Measurements from ENCODE around the gene DPY19L1.
"Not testable (repeated sequence)": the region's sequence is repeated elsewhere in the genome, so short reads cannot be mapped to it uniquely, and the experiment has no call there.

Gene DPY19L1

GRCh38 chr7:35035511-35035961 lies 1.7 kb downstream of the DPY19L1 start:
- DNase-seq: peak in 15 of 56 donors; percentile 1 to 35 (median 9)

GRCh38 chr7:35032166-35032565 lies 5.1 kb downstream of the DPY19L1 start:
- no peak for DNase-seq

GRCh38 chr7:35030848-35031247 lies 6.4 kb downstream of the DPY19L1 start:
- no peak for DNase-seq

- DNase-seq: no peak
Measured at GRCh38 chr7:35029311-35029710, 8.0 kb downstream of the DPY19L1 start.

- DNase-seq: no peak
Measured at GRCh38 chr7:35026150-35026549, 11.1 kb downstream of the DPY19L1 start.

- no peak for DNase-seq
Measured at GRCh38 chr7:35025369-35025870, 11.9 kb downstream of the DPY19L1 start.

GRCh38 chr7:35024298-35024697 lies 13.0 kb downstream of the DPY19L1 start:
- no peak for DNase-seq

GRCh38 chr7:35022725-35023124 lies 14.6 kb downstream of the DPY19L1 start:
- DNase-seq: no peak

- DNase-seq: no peak
Measured at GRCh38 chr7:35021445-35021844, 15.8 kb downstream of the DPY19L1 start.

- DNase-seq: no peak
Measured at GRCh38 chr7:35019801-35020200, 17.5 kb downstream of the DPY19L1 start.

GRCh38 chr7:35019179-35019729 lies 18.0 kb downstream of the DPY19L1 start:
- DNase-seq: no peak

GRCh38 chr7:35015346-35015859 lies 21.9 kb downstream of the DPY19L1 start:
- no peak for DNase-seq

- no peak for DNase-seq
Measured at GRCh38 chr7:35012160-35012559, 25.1 kb downstream of the DPY19L1 start.

- DNase-seq: no peak
Measured at GRCh38 chr7:35011085-35011484, 26.2 kb downstream of the DPY19L1 start.

- no peak for DNase-seq
Measured at GRCh38 chr7:35007768-35008167, 29.5 kb downstream of the DPY19L1 start.

- DNase-seq: peak in 11 of 56 donors; percentile 1 to 75 (median 10)
Measured at GRCh38 chr7:35004531-35005095, 32.7 kb downstream of the DPY19L1 start.

- DNase-seq: peak in 2 of 56 donors; percentile 4 to 47
Measured at GRCh38 chr7:35003679-35004303, 33.5 kb downstream of the DPY19L1 start.

- not testable (repeated sequence) for DNase-seq
Measured at GRCh38 chr7:35003177-35003650, 34.1 kb downstream of the DPY19L1 start.

GRCh38 chr7:34998335-34998734 lies 39.0 kb downstream of the DPY19L1 start:
- DNase-seq: not testable (repeated sequence)

GRCh38 chr7:34996423-34997090 lies 40.7 kb downstream of the DPY19L1 start:
- not testable (repeated sequence) for DNase-seq

GRCh38 chr7:34995757-34996156 lies 41.5 kb downstream of the DPY19L1 start:
- DNase-seq: no peak
